ENCODE results near the gene RBKS. TPM values are rescaled to one million over a fixed set of nuclear protein-coding genes. Genes with fewer than 3 reads are reported as not detected.

RBKS gene
- polyA plus RNA-seq, 1 donor (not counting 4 experiments of a cell fraction or from before 2014, with no cell fraction given): 1.9 TPM

- no peaks in the 10 kb centered on the region for H3K9me3 ChIP-seq (ENCODE audit: control insufficient read depth, low read depth, low read length)
- H3K9me1 ChIP-seq (ENCODE audit: control insufficient read depth, extremely low read depth, insufficient read depth, low read length): no peaks in the 10 kb centered on the region
- TF ChIP-seq CTCF (optimal IDR thresholded peaks at IDR 0.05 in 1 of 3, IDR thresholded peaks at IDR 0.05 in 1 of 3, conservative IDR thresholded peaks at IDR 0.05 in 1 of 3; ENCODE audit: extremely low read depth in 1 of 3, insufficient read depth in 2 of 3, low read length in 3 of 3): no peak
- H3K4me1 ChIP-seq (ENCODE audit: control insufficient read depth, extremely low read depth, insufficient read depth, low read length): peaks cover 29% of the 10 kb centered on the region
- H3K79me2 ChIP-seq (ENCODE audit: control insufficient read depth, insufficient read depth, low read length): no peaks in the 10 kb centered on the region
- dilution Hi-C loops (cut with MboI; ENCODE audit: extremely low pct_ligation_motif_present, low sequenced_read_pairs): no loop called here
- H3K9ac ChIP-seq (ENCODE audit: control insufficient read depth, extremely low read depth, insufficient read depth, low read length): no peak overlapping the region
- no peak overlapping the region for H2AFZ ChIP-seq (ENCODE audit: control insufficient read depth, low read length)
- no peaks in the 10 kb centered on the region for H3K27me3 ChIP-seq (ENCODE audit: control insufficient read depth, extremely low read depth, insufficient read depth, low read length)
- no peak overlapping the region for H3K4me2 ChIP-seq (ENCODE audit: control insufficient read depth, extremely low read depth, insufficient read depth, low read depth, low read length)
- FAIRE-seq (no peak), DNase-seq (ENCODE audit: low read depth, low spot score) (no peak)
- no peak overlapping the region for H3K4me3 ChIP-seq (ENCODE audit: control insufficient read depth in 2 of 3, extremely low read depth in 1 of 3, insufficient read depth in 2 of 3, low read depth in 1 of 3, low read length in 3 of 3)
- no peak overlapping the region for H3K27ac ChIP-seq (ENCODE audit: control insufficient read depth, insufficient read depth, low read length)
- H3K36me3 ChIP-seq (ENCODE audit: control insufficient read depth in 2 of 2, extremely low read depth in 1 of 2, insufficient read depth in 2 of 2, low read length in 2 of 2): no peaks in the 10 kb centered on the region
- no peaks in the 10 kb centered on the region for H4K20me1 ChIP-seq (ENCODE audit: control insufficient read depth, extremely low read depth, insufficient read depth, low read length)
These were observed 37.5 kb downstream of the RBKS start for GRCh38 chr2:27852691-27853090.

- H3K79me2 ChIP-seq (ENCODE audit: control insufficient read depth, insufficient read depth, low read length): no peaks in the 10 kb centered on the region
- no peak for DNase-seq (ENCODE audit: low read depth, low spot score)
- no peak overlapping the region for H3K4me2 ChIP-seq (ENCODE audit: control insufficient read depth, extremely low read depth, insufficient read depth, low read depth, low read length)
- peaks cover 5% of the 10 kb centered on the region for H3K4me1 ChIP-seq (ENCODE audit: control insufficient read depth, extremely low read depth, insufficient read depth, low read length)
- no peaks in the 10 kb centered on the region for H3K36me3 ChIP-seq (ENCODE audit: control insufficient read depth in 2 of 2, extremely low read depth in 1 of 2, insufficient read depth in 2 of 2, low read length in 2 of 2)
- no peak overlapping the region for H3K27ac ChIP-seq (ENCODE audit: control insufficient read depth, insufficient read depth, low read length)
- H3K9ac ChIP-seq (ENCODE audit: control insufficient read depth, extremely low read depth, insufficient read depth, low read length): no peak overlapping the region
- dilution Hi-C loops (cut with MboI; ENCODE audit: extremely low pct_ligation_motif_present, low sequenced_read_pairs): no loop called here
- no peaks in the 10 kb centered on the region for H3K27me3 ChIP-seq (ENCODE audit: control insufficient read depth, extremely low read depth, insufficient read depth, low read length)
- no peak overlapping the region for H3K4me3 ChIP-seq (ENCODE audit: control insufficient read depth in 2 of 3, extremely low read depth in 1 of 3, insufficient read depth in 2 of 3, low read depth in 1 of 3, low read length in 3 of 3)
- H4K20me1 ChIP-seq (ENCODE audit: control insufficient read depth, extremely low read depth, insufficient read depth, low read length): no peaks in the 10 kb centered on the region
- no peak overlapping the region for H2AFZ ChIP-seq (ENCODE audit: control insufficient read depth, low read length)
- no peaks in the 10 kb centered on the region for H3K9me3 ChIP-seq (ENCODE audit: control insufficient read depth, low read depth, low read length)
- no peaks in the 10 kb centered on the region for H3K9me1 ChIP-seq (ENCODE audit: control insufficient read depth, extremely low read depth, insufficient read depth, low read length)
- TF ChIP-seq EZH2 (IDR thresholded peaks at IDR 0.05; ENCODE audit: low read length): no peak
- TF ChIP-seq CTCF (optimal IDR thresholded peaks at IDR 0.05 in 1 of 3, IDR thresholded peaks at IDR 0.05 in 1 of 3, conservative IDR thresholded peaks at IDR 0.05 in 1 of 3; ENCODE audit: extremely low read depth in 1 of 3, insufficient read depth in 2 of 3, low read length in 3 of 3): no peak
- no peak for FAIRE-seq
These were observed 40.5 kb downstream of the RBKS start for GRCh38 chr2:27849558-27850205.

All from keratinocyte (primary cell).